ENCODE data around the gene MAPK13.
"Not testable (repeated sequence)": the region's sequence is repeated elsewhere in the genome, so short reads cannot be mapped to it uniquely, and the experiment has no call there.

The MAPK13 gene

GRCh38 chr6:36114798-36115408 is 15.4 kb upstream of the MAPK13 start:
- DNase-seq (ENCODE audit: low spot score) = no peak

- DNase-seq (ENCODE audit: low spot score) = no peak
Measured at GRCh38 chr6:36115412-36115811, 14.9 kb upstream of the MAPK13 start.

- no peak for DNase-seq (ENCODE audit: low spot score)
Measured at GRCh38 chr6:36116066-36116864, 14.0 kb upstream of the MAPK13 start.

- no peak for DNase-seq (ENCODE audit: low spot score)
Measured at GRCh38 chr6:36116943-36117342, 13.4 kb upstream of the MAPK13 start.

GRCh38 chr6:36117658-36118549 is 12.4 kb upstream of the MAPK13 start:
- DNase-seq (ENCODE audit: low spot score) = no peak

- DNase-seq (ENCODE audit: low spot score) = no peak
Measured at GRCh38 chr6:36118550-36119107, 11.7 kb upstream of the MAPK13 start.

- DNase-seq (ENCODE audit: low spot score) = no peak
Measured at GRCh38 chr6:36119209-36119608, 11.1 kb upstream of the MAPK13 start.

- no peak for DNase-seq (ENCODE audit: low spot score)
Measured at GRCh38 chr6:36120018-36120417, 10.3 kb upstream of the MAPK13 start.

- DNase-seq (ENCODE audit: low spot score) = no peak
Measured at GRCh38 chr6:36120539-36120938, 9.8 kb upstream of the MAPK13 start.

GRCh38 chr6:36120979-36121786 is 9.1 kb upstream of the MAPK13 start:
- no peak for DNase-seq (ENCODE audit: low spot score)

GRCh38 chr6:36121787-36122494 is 8.4 kb upstream of the MAPK13 start:
- peak; percentile 25 for DNase-seq (ENCODE audit: low spot score)

- DNase-seq (ENCODE audit: low spot score) = peak; percentile 17
Measured at GRCh38 chr6:36122495-36123269, 7.6 kb upstream of the MAPK13 start.

GRCh38 chr6:36123270-36124139 is 6.8 kb upstream of the MAPK13 start:
- DNase-seq (ENCODE audit: low spot score) = peak; percentile 75

- DNase-seq (ENCODE audit: low spot score) = not testable (repeated sequence)
Measured at GRCh38 chr6:36124346-36124745, 6.0 kb upstream of the MAPK13 start.

GRCh38 chr6:36124881-36125280 is 5.4 kb upstream of the MAPK13 start:
- DNase-seq (ENCODE audit: low spot score) = no peak

GRCh38 chr6:36125575-36125974 is 4.7 kb upstream of the MAPK13 start:
- no peak for DNase-seq (ENCODE audit: low spot score)

GRCh38 chr6:36126121-36126520 is 4.2 kb upstream of the MAPK13 start:
- no peak for DNase-seq (ENCODE audit: low spot score)
